ENCODE measurements around the gene FZD4. TPM values are rescaled to one million over a fixed set of nuclear protein-coding genes. Genes with fewer than 3 reads are reported as not detected.

FZD4 gene
- total RNA-seq, 4 donors from 2014 or later: 220 to 537 (median 235) TPM

GRCh38 chr11:86904001-86904400 is 51.2 kb downstream of the FZD4 start:
- no peak for DNase-seq (ENCODE audit: low spot score)
- ATAC-seq (ENCODE audit: low FRiP score): no peak
- TF ChIP-seq, protein P1, sequence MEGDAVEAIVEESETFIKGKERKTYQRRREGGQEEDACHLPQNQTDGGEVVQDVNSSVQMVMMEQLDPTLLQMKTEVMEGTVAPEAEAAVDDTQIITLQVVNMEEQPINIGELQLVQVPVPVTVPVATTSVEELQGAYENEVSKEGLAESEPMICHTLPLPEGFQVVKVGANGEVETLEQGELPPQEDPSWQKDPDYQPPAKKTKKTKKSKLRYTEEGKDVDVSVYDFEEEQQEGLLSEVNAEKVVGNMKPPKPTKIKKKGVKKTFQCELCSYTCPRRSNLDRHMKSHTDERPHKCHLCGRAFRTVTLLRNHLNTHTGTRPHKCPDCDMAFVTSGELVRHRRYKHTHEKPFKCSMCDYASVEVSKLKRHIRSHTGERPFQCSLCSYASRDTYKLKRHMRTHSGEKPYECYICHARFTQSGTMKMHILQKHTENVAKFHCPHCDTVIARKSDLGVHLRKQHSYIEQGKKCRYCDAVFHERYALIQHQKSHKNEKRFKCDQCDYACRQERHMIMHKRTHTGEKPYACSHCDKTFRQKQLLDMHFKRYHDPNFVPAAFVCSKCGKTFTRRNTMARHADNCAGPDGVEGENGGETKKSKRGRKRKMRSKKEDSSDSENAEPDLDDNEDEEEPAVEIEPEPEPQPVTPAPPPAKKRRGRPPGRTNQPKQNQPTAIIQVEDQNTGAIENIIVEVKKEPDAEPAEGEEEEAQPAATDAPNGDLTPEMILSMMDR (IDR thresholded peaks at IDR 0.05): no peak

GRCh38 chr11:86902345-86902744 is 52.9 kb downstream of the FZD4 start:
- ATAC-seq (ENCODE audit: low FRiP score): no peak
- no peak for DNase-seq (ENCODE audit: low spot score)
- TF ChIP-seq, protein P1 (IDR thresholded peaks at IDR 0.05): no peak

GRCh38 chr11:86901599-86901998 is 53.6 kb downstream of the FZD4 start:
- ATAC-seq (ENCODE audit: low FRiP score) (no peak), DNase-seq (ENCODE audit: low spot score) (no peak)
- TF ChIP-seq, protein P1 (IDR thresholded peaks at IDR 0.05): no peak

DNA sequence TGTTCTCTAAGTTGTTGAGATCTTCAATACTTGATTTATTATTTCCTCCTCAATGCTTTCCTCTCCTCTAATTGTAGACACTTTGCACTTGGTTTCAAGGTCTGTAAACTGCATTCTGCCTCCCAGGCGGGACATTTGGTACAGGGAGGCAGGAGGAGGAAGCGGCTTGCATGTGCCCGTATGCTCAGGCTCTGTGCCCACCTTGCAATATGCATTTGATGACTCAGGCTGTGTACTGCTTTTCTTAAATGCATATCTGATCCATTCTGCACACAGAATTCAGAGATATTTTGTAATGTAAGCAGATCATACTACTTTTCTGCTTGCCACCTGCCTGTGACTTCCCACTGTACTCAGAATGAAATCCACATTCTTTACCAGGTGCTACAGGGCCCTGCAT is 55.0 kb downstream of the FZD4 start:
- ATAC-seq (ENCODE audit: low FRiP score): no peak

DNA sequence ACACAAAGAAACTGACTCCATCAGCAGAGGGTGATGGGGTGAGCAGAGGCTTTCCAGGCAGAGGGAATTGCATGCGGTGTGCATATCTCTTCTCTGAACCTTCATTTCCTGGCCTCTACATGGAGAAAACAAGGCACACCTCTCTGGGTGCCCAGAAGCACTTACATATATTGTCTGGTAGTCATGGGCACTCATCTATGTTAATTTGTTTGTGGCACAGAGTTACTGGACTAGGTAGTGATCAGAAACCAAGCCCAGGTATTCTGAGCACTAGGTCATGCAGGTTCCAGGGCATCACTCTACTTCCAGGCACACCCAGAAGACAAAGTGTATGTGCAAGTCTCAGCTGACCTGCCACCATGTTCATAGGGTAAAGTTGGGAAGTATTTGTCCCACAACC is 56.5 kb downstream of the FZD4 start:
- TF ChIP-seq, protein P1 (IDR thresholded peaks at IDR 0.05): no peak
- DNase-seq (ENCODE audit: low spot score): no peak
- ATAC-seq (ENCODE audit: low FRiP score): no peak

More for the DNA sequence above, 55.0 kb downstream of the FZD4 start:
- DNase-seq (ENCODE audit: low spot score): no peak
- TF ChIP-seq, protein P1 (IDR thresholded peaks at IDR 0.05): no peak

DNA sequence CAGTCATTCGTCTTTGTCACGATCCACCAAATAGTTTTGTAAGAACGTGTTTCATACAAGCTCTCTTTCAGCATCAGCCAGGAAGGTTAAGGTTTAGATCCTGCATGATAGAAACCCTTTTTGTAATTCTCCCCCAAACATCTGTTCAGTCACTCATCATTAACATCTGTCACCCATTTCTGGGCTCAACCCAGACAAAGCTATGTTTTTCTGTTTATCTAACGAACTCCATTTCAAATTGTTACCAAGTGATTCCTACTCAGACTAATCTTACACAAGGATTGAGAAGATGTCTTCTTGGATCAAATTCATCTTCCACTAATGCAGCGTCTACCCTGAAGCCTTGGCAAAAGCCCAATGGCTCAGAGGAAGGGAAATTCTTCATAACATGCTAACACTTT is 58.8 kb downstream of the FZD4 start:
- TF ChIP-seq, protein P1 (IDR thresholded peaks at IDR 0.05): no peak
- DNase-seq (ENCODE audit: low spot score): no peak
- ATAC-seq (ENCODE audit: low FRiP score): no peak

Other genes with a start within 250 kb of the FZD4 start
- gene PRSS23, start 154.9 kb downstream of the FZD4 start, total RNA-seq: 10 to 100 TPM; 35.9 to 66.2 (median 50.3) TPM
- gene TMEM135, start 82.5 kb upstream of the FZD4 start, total RNA-seq: 10 to 100 TPM; 19.8 to 52.6 (median 38.9) TPM